Measurements from ENCODE around the gene PKD2L1.

DNA sequence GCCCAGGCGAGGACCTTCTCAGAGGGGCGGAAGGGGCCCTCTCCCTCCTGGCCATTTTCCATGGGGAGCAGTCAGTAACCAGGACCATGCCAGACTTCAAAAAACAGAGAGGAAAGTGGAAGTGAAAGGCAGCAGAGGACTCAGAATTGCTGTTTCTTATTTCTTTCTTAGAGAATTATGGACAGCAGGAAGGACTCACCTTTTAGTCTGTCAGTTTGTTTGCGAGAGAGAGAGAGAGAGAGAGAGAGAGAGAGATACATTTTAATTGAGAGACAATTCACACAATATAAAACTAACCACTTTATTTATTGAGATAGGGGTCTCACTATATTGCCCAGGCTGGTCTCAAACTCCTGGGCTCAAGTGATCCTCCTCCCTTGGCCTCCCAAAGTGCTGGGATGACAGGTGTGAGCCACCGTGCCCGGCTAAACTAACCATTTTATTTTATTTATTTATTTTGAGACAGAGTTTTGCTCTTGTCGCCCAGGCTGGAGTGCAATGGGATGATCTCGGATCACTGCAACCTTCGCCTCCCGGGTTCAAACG is 41.5 kb upstream of the PKD2L1 start:
- TF ChIP-seq POLR2A (IDR thresholded peaks at IDR 0.05) (no peak), EP300 (IDR thresholded peaks at IDR 0.05; ENCODE audit: low read depth) (no peak)
- TF ChIP-seq, protein P1, sequence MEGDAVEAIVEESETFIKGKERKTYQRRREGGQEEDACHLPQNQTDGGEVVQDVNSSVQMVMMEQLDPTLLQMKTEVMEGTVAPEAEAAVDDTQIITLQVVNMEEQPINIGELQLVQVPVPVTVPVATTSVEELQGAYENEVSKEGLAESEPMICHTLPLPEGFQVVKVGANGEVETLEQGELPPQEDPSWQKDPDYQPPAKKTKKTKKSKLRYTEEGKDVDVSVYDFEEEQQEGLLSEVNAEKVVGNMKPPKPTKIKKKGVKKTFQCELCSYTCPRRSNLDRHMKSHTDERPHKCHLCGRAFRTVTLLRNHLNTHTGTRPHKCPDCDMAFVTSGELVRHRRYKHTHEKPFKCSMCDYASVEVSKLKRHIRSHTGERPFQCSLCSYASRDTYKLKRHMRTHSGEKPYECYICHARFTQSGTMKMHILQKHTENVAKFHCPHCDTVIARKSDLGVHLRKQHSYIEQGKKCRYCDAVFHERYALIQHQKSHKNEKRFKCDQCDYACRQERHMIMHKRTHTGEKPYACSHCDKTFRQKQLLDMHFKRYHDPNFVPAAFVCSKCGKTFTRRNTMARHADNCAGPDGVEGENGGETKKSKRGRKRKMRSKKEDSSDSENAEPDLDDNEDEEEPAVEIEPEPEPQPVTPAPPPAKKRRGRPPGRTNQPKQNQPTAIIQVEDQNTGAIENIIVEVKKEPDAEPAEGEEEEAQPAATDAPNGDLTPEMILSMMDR (IDR thresholded peaks at IDR 0.05), result no peak
